Effector memory CD4-positive, alpha-beta T cell (primary cell): Measurements from ENCODE around the gene AUNIP.

ENCODE experiments used
- DNase-seq, 3 donors: peaks; one replicate each; pipeline ENCODE4 v3.0.0-alpha.2; 2020
- H3K27ac ChIP-seq: 2 replicates; pipeline ENCODE4 v1.7.0; 2013; ENCODE audit warnings: mild to moderate bottlenecking, low read length, moderate library complexity; ENCODE audit not compliant: insufficient read depth, poor library complexity, severe bottlenecking
- H3K27me3 ChIP-seq: replicated peaks from 2 replicates; pipeline ENCODE4 v1.7.0; 2013; ENCODE audit warnings: mild to moderate bottlenecking, low read length; ENCODE audit not compliant: insufficient read depth, control insufficient read depth, poor library complexity, severe bottlenecking
- H3K36me3 ChIP-seq: 2 replicates; pipeline ENCODE4 v1.7.0; 2013; ENCODE audit warnings: mild to moderate bottlenecking, low read length, moderate library complexity; ENCODE audit not compliant: control insufficient read depth, insufficient read depth
- H3K4me1 ChIP-seq: 2 replicates; pipeline ENCODE4 v1.7.0; 2013; ENCODE audit warnings: low read length, mild to moderate bottlenecking; ENCODE audit not compliant: control insufficient read depth, insufficient read depth, poor library complexity, severe bottlenecking
- H3K4me3 ChIP-seq: 2 replicates; pipeline ENCODE4 v1.7.0; 2013; ENCODE audit warnings: low read length, low read depth, mild to moderate bottlenecking; ENCODE audit not compliant: insufficient read depth, poor library complexity, severe bottlenecking
- H3K9me3 ChIP-seq: 2 replicates; pipeline ENCODE4 v1.7.0; 2013; ENCODE audit warnings: mild to moderate bottlenecking, low read length, moderate library complexity; ENCODE audit not compliant: control insufficient read depth

The AUNIP gene

DNA sequence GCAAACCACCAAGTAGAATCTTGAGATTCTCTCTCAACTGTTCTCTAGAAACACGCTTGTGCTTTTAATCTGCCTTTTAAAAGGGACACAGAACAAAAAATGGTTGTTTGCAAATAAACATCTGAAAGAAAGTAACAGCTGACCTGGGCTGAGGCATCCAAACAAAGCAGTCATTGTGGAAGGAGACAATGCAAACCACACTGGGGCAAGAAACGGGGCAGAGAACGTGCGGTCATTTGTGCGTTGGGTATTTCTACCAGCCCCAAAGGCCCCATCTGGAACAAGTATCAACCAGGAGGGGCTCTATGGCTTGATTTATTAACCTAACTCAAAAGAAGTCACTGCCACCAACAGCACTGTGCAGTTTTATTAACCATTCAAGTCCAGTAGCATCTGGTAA is 41.0 kb upstream of the AUNIP start:
- Histone ChIP-seq H3K27me3 (no peaks in the 10 kb centered on the region), H3K9me3 (no peaks in the 10 kb centered on the region), H3K36me3 (no peaks in the 10 kb centered on the region), H3K4me3 (no peak overlapping the region), H3K27ac (no peak overlapping the region), H3K4me1 (peaks cover 10% of the 10 kb centered on the region)
- DNase-seq: no peak

- H3K9me3 ChIP-seq: no peaks in the 10 kb centered on the region
These were observed 40.5 kb upstream of the AUNIP start for GRCh38 chr1:25899792-25900191.

GRCh38 chr1:25898223-25899015 is 39.2 kb upstream of the AUNIP start:
- H3K4me1 ChIP-seq: no peaks in the 10 kb centered on the region
- no peak overlapping the region for H3K4me3 ChIP-seq
- H3K36me3 ChIP-seq: no peaks in the 10 kb centered on the region

More at GRCh38 chr1:25899792-25900191, 40.5 kb upstream of the AUNIP start:
- Histone ChIP-seq H3K27ac (no peak overlapping the region), H3K36me3 (no peaks in the 10 kb centered on the region), H3K4me1 (peaks cover 10% of the 10 kb centered on the region), H3K27me3 (no peaks in the 10 kb centered on the region), H3K4me3 (no peak overlapping the region)
- DNase-seq: no peak

DNA sequence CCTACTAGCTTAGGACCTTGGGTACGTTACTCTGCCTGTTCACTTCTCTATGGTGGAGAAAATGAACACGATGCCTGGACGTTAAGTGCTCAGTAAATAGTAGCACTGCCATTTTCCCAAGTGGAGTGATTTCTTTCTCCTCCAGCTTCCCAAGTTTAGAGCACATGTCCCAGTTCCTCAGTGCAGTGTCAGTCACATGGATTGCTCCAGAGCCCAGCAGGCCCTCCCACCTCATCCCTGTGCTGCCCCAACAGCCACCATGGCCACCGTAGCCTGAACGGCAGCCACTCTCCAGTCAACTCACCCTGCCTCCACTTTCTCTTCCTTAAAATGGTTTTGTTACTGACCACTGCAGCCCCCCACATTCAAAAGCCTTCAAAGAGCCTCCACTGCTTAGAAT is 38.5 kb upstream of the AUNIP start:
- Histone ChIP-seq H3K36me3 (no peaks in the 10 kb centered on the region), H3K27me3 (no peaks in the 10 kb centered on the region), H3K4me3 (no peak overlapping the region), H3K27ac (no peak overlapping the region), H3K4me1 (no peaks in the 10 kb centered on the region), H3K9me3 (no peaks in the 10 kb centered on the region)
- no peak for DNase-seq

More at GRCh38 chr1:25898223-25899015, 39.2 kb upstream of the AUNIP start:
- DNase-seq: no peak
- H3K27me3 ChIP-seq: no peaks in the 10 kb centered on the region
- no peaks in the 10 kb centered on the region for H3K9me3 ChIP-seq
- no peak overlapping the region for H3K27ac ChIP-seq

DNA sequence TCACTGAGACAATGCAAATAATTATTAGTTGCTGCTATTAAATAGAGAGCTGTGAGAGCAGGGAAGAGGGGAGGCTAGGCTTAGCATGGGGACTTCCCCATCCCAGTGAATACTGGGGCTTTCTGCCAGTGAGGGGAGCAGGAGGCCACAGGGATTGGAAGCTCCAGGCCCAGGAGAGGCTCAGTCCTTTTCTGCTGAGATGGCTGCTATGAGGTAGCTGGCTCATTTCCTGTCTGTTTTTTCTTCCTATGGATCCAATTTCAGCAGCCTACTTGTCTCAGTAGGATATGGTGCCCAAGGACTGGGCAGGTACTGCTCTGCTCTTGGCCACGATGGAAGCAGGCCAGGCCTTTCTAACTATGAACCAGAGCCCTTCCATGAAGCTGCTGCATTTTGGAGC is 37.0 kb upstream of the AUNIP start:
- no peaks in the 10 kb centered on the region for H3K27me3 ChIP-seq
- H3K4me3 ChIP-seq: no peak overlapping the region
- no peaks in the 10 kb centered on the region for H3K9me3 ChIP-seq
- no peak overlapping the region for H3K27ac ChIP-seq
- DNase-seq: no peak
- H3K36me3 ChIP-seq: no peaks in the 10 kb centered on the region
- no peaks in the 10 kb centered on the region for H3K4me1 ChIP-seq

GRCh38 chr1:25895365-25895990 is 36.2 kb upstream of the AUNIP start:
- Histone ChIP-seq H3K9me3 (no peaks in the 10 kb centered on the region), H3K4me3 (no peak overlapping the region), H3K27me3 (no peaks in the 10 kb centered on the region), H3K36me3 (no peaks in the 10 kb centered on the region), H3K4me1 (no peaks in the 10 kb centered on the region), H3K27ac (no peak overlapping the region)
- peak; percentile 77 to 82 (median 80) for DNase-seq

GRCh38 chr1:25893116-25893515 is 33.9 kb upstream of the AUNIP start:
- DNase-seq: no peak
- no peaks in the 10 kb centered on the region for H3K36me3 ChIP-seq

GRCh38 chr1:25891606-25892005 is 32.3 kb upstream of the AUNIP start:
- no peaks in the 10 kb centered on the region for H3K9me3 ChIP-seq
- H3K4me1 ChIP-seq: no peaks in the 10 kb centered on the region
- H3K4me3 ChIP-seq: no peak overlapping the region
- no peak overlapping the region for H3K27ac ChIP-seq
- H3K27me3 ChIP-seq: no peaks in the 10 kb centered on the region
- H3K36me3 ChIP-seq: no peaks in the 10 kb centered on the region
- DNase-seq: no peak

More at GRCh38 chr1:25893116-25893515, 33.9 kb upstream of the AUNIP start:
- H3K4me3 ChIP-seq: no peak overlapping the region
- no peaks in the 10 kb centered on the region for H3K27me3 ChIP-seq
- H3K9me3 ChIP-seq: no peaks in the 10 kb centered on the region
- H3K4me1 ChIP-seq: no peaks in the 10 kb centered on the region
- H3K27ac ChIP-seq: no peak overlapping the region

- Histone ChIP-seq H3K36me3 (no peaks in the 10 kb centered on the region), H3K9me3 (no peaks in the 10 kb centered on the region), H3K27ac (no peak overlapping the region), H3K27me3 (no peaks in the 10 kb centered on the region), H3K4me1 (no peaks in the 10 kb centered on the region), H3K4me3 (no peak overlapping the region)
- no peak for DNase-seq
These were observed 31.2 kb upstream of the AUNIP start for GRCh38 chr1:25890239-25891034.

DNA sequence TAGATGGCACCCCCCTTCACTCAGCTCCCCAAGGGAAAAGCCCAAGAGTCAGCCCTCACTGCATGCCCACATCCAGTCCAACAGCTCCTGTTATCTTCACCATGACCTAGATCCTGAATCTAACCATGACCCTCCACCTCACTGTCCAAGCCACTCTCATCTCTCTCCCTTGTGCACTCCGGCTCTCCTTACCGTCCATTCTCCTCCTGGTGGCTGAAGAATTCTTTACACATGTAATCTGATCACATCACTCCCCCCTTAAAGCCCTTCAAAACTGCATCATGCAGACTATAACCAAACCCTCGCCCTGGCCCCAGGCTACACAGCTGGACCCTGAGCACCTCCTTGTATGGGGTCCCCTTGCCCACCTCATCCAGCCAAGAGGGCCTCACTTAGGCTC is 30.2 kb upstream of the AUNIP start:
- no peaks in the 10 kb centered on the region for H3K36me3 ChIP-seq
- H3K4me1 ChIP-seq: no peaks in the 10 kb centered on the region
- H3K27ac ChIP-seq: no peak overlapping the region
- no peak overlapping the region for H3K4me3 ChIP-seq
- H3K27me3 ChIP-seq: no peaks in the 10 kb centered on the region
- DNase-seq: no peak
- no peaks in the 10 kb centered on the region for H3K9me3 ChIP-seq
